Left ventricle myocardium inferior (tissue), 1 donor: Measurements from ENCODE around the gene CAPN13. TPM values are rescaled to one million over a fixed set of nuclear protein-coding genes. Genes with fewer than 3 reads are reported as not detected.

ENCODE experiments used
- DNase-seq: peaks from one replicate; pipeline ENCODE4 v3.0.0-alpha.2; 2020
- H3K27ac ChIP-seq: fragments of 200-600 bp; replicated peaks from 2 replicates; pipeline ENCODE4 v1.8.0; 2021
- H3K27me3 ChIP-seq: fragments of 200-600 bp; 2 replicates; pipeline ENCODE4 v1.8.0; 2021; ENCODE audit warnings: low read depth
- H3K36me3 ChIP-seq: fragments of 200-600 bp; 2 replicates; pipeline ENCODE4 v1.8.0; 2021
- H3K4me1 ChIP-seq: fragments of 200-600 bp; 2 replicates; pipeline ENCODE4 v1.8.0; 2021
- H3K4me3 ChIP-seq: fragments of 200-600 bp; 2 replicates; pipeline ENCODE4 v1.8.0; 2021; ENCODE audit warnings: mild to moderate bottlenecking, moderate library complexity
- H3K9me3 ChIP-seq: fragments of 200-600 bp; replicated peaks from 2 replicates; pipeline ENCODE4 v1.8.0; 2021
- CTCF ChIP-seq: fragments of 200-600 bp; IDR thresholded peaks from 2 replicates; pipeline ENCODE4 v1.8.0; 2021; ENCODE audit warnings: antibody characterized with exemption, mild to moderate bottlenecking, borderline replicate concordance
- intact Hi-C: fragments of 100-400 bp; cut with micrococcal nuclease; formaldehyde crosslinking; loops from one replicate; pipeline ENCODE4 v1.11.0; 2022
- long read RNA-seq: library from polyadenylated mRNA; unstranded; transcript quantifications from one replicate; pipeline ENCODE4 v2.0.0, GENCODE V29; 2021
- total RNA-seq: library from RNA; stranded (reverse); fragmentation: NEBNext Ultra II Directional; extraction: Animal tissue kit (Norgen Biotek cat#: 25700); gene quantifications from one replicate; pipeline ENCODE4 v1.2.1, GENCODE V29; 2021
- donor health status: DM: no; HTN: yes; CAD: no; lungs with severe emphysema.

CAPN13 gene
- not detected for total RNA-seq
- long read RNA-seq, result 0 reads

GRCh38 chr2:30807249-30807648 is at the start of gene CAPN13:
TSS of gene CAPN13 (minus strand) at chr2:30807446. CDS start at chr2:30787325, 20,121 bp downstream.
- Histone ChIP-seq H3K36me3 (no peaks in the 10 kb centered on the region), H3K4me1 (no peaks in the 10 kb centered on the region), H3K27ac (no peak within 1 kb of the TSS), H3K4me3 (no peak within 1 kb of the TSS), H3K27me3 (peaks cover 94% of the 10 kb centered on the region), H3K9me3 (no peaks in the 10 kb centered on the region)
- intact Hi-C loops, result no loop called here
- no peak for TF ChIP-seq CTCF
- DNase-seq, result no peak

GRCh38 chr2:30847841-30848240 is 40.6 kb upstream of the CAPN13 start:
- DNase-seq, result no peak
- H3K27ac ChIP-seq, result no peak overlapping the region
- H3K4me3 ChIP-seq, result no peak overlapping the region
- no peak for TF ChIP-seq CTCF
- H3K27me3 ChIP-seq, result peaks cover 13% of the 10 kb centered on the region
- H3K9me3 ChIP-seq, result peaks cover 19% of the 10 kb centered on the region
- intact Hi-C loops, result no loop called here
- H3K4me1 ChIP-seq, result no peaks in the 10 kb centered on the region
- no peaks in the 10 kb centered on the region for H3K36me3 ChIP-seq

GRCh38 chr2:30847329-30847728 is 40.1 kb upstream of the CAPN13 start:
- Histone ChIP-seq H3K4me3 (no peak overlapping the region), H3K36me3 (no peaks in the 10 kb centered on the region), H3K27me3 (peaks cover 13% of the 10 kb centered on the region), H3K9me3 (peaks cover 15% of the 10 kb centered on the region), H3K4me1 (no peaks in the 10 kb centered on the region), H3K27ac (no peak overlapping the region)
- no peak for DNase-seq
- intact Hi-C loops, result no loop called here
- no peak for TF ChIP-seq CTCF

GRCh38 chr2:30828586-30828985 is 21.3 kb upstream of the CAPN13 start:
- TF ChIP-seq CTCF, result no peak
- intact Hi-C loops, result no loop called here

GRCh38 chr2:30826916-30827315 is 19.7 kb upstream of the CAPN13 start:
- Histone ChIP-seq H3K27ac (no peak overlapping the region), H3K27me3 (peaks cover 18% of the 10 kb centered on the region), H3K36me3 (no peaks in the 10 kb centered on the region), H3K4me3 (no peak overlapping the region), H3K9me3 (peaks cover 9% of the 10 kb centered on the region), H3K4me1 (no peaks in the 10 kb centered on the region)
- no peak for DNase-seq
- intact Hi-C loops, result no loop called here
- TF ChIP-seq CTCF, result no peak

More at GRCh38 chr2:30828586-30828985, 21.3 kb upstream of the CAPN13 start:
- Histone ChIP-seq H3K9me3 (peaks cover 9% of the 10 kb centered on the region), H3K36me3 (no peaks in the 10 kb centered on the region), H3K4me1 (no peaks in the 10 kb centered on the region), H3K4me3 (no peak overlapping the region), H3K27me3 (peaks cover 18% of the 10 kb centered on the region), H3K27ac (no peak overlapping the region)
- DNase-seq, result no peak
